Esophagus muscularis mucosa (tissue), 4 donors: ENCODE data around the gene AHR. TPM values are rescaled to one million over a fixed set of nuclear protein-coding genes. Genes with fewer than 3 reads are reported as not detected.

ENCODE experiments used
- DNase-seq: peaks from one replicate; pipeline ENCODE4 v3.0.0-alpha.2; 2017; ENCODE audit errors: extremely low spot score
- H3K27ac ChIP-seq, 4 donors: fragments of 200-600 bp; sonication (generic); replicated peaks in 1 of 4; 1 replicate in 3 of 4; 2 replicates in 1 of 4; pipeline ENCODE4 v1.5.1; 2016 to 2019; ENCODE audit warnings: mild to moderate bottlenecking in 1 of 4
- H3K27me3 ChIP-seq, 4 donors: fragments of 200-600 bp; sonication (generic); one replicate each; pipeline versions ENCODE4 v1.5.1 to v1.6.0; 2016 to 2019
- H3K36me3 ChIP-seq, 4 donors: fragments of 200-600 bp; sonication (generic); one replicate each; pipeline ENCODE4 v1.5.1; 2016 to 2019
- H3K4me1 ChIP-seq, 4 donors: fragments of 200-600 bp; sonication (generic); one replicate each; pipeline ENCODE4 v1.5.1; 2016 to 2019
- H3K4me3 ChIP-seq, 4 donors: fragments of 200-600 bp; sonication (generic); 1 replicate in 2 of 4; 2 replicates in 2 of 4; pipeline ENCODE4 v1.5.1; 2016 to 2019; ENCODE audit warnings: mild to moderate bottlenecking in 4 of 4, moderate library complexity in 1 of 4
- H3K9me3 ChIP-seq, 4 donors: fragments of 200-600 bp; sonication (generic); 1 replicate in 3 of 4; 2 replicates in 1 of 4; pipeline ENCODE4 v1.5.1; 2016 to 2019
- CTCF ChIP-seq, 3 experiments: fragments of 200-600 bp in 2 of 3; fragments of 450-650 bp in 1 of 3; sonication (generic) in 2 of 3; IDR thresholded peaks; one replicate each; pipeline ENCODE4 v1.5.1; 2017 to 2019; ENCODE audit warnings: antibody characterized with exemption in 3 of 3, mild to moderate bottlenecking in 2 of 3, moderate library complexity in 1 of 3
- EP300 ChIP-seq: sonication (generic); formaldehyde crosslinking; IDR thresholded peaks from one replicate; pipeline ENCODE4 v1.6.1; 2017; ENCODE audit warnings: antibody characterized with exemption
- POLR2A ChIP-seq: fragments of 450-650 bp; IDR thresholded peaks from one replicate; pipeline ENCODE4 v1.6.1; 2017; ENCODE audit warnings: antibody characterized with exemption, moderate library complexity, mild to moderate bottlenecking, low read depth
- POLR2AphosphoS5 ChIP-seq, 2 donors: sonication (generic); formaldehyde crosslinking; IDR thresholded peaks; one replicate each; pipeline ENCODE4 v1.6.1; 2017; ENCODE audit warnings: antibody characterized with exemption in 2 of 2
- WGBS: methylation state at CpG from one replicate; pipeline ENCODE4 v1.1.5; 2018; 5-methylcytosine and 5-hydroxymethylcytosine counted together
- intact Hi-C: fragments of 100-400 bp; cut with DNase I; formaldehyde crosslinking; loops from one replicate; pipeline ENCODE4 v1.15.1; 2023
- total RNA-seq, 4 donors: library from RNA; depleted of rRNA; stranded (reverse); fragments of >200 nt; gene quantifications; one replicate each; pipeline versions ENCODE4 v1.1.0 to v1.2.1, GENCODE V29; 2016

The AHR gene
- total RNA-seq, result 100 to 1,000 TPM in 1 of 4 donors, 10 to 100 TPM in 3; 67.3 to 111 (median 77.8) TPM

DNA sequence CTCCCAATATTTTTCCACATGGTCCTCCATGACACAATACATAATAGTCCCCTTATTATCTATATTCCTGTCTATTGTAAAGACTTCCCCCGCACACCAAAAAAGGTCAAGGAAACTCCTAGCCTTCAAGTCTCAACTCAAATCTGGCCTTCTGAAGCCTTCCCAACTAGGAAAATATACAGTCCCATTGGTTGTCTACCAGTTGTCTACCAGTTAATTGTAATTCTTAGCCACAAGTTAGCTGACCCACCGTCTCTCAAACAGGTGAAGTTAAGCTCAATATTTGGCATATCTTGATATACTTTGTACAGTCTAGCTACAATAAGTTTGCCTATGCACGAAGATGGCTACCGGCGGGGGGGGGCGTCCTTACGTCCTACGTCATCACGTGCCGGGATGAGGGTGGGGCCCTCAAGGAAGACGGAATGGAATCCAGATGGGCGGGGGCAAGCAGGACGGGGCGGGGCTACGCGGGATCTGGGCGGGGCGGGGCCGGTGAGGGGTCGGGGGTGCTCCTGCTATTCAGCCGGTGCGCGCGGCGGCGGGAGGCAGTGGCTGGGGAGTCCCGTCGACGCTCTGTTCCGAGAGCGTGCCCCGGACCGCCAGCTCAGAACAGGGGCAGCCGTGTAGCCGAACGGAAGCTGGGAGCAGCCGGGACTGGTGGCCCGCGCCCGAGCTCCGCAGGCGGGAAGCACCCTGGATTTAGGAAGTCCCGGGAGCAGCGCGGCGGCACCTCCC, at the start of gene AHR:
Gene AHR, plus strand, starts transcription at position 551 of the 738 bp plus-strand sequence. CDS start 613 bp downstream, outside the sequence.
- DNase-seq, result peak; percentile 99
- WGBS, result 19% methylated on average over 8 of the region's 46 CpGs
- H3K27ac ChIP-seq, result peak within 1 kb of the TSS; percentile 92 to 97 (median 94)
- H3K27me3 ChIP-seq, result peaks cover 0 to 4% (median 0%) of the 10 kb centered on the region in 4 donors
- TF ChIP-seq CTCF (IDR thresholded peaks at IDR 0.05) (no peak), POLR2A (peak; percentile 87), POLR2AphosphoS5 (IDR thresholded peaks at IDR 0.05) (peak; percentile 93 to 96), EP300 (no peak)
- no peaks in the 10 kb centered on the region for H3K36me3 ChIP-seq
- H3K4me1 ChIP-seq, result peaks cover 11 to 27% (median 18%) of the 10 kb centered on the region in 4 donors
- intact Hi-C loops, result loop anchor here (5.0 kb wide), 1 partner anchor 316 kb away; no protein-coding TSS in a partner anchor
- H3K9me3 ChIP-seq, result no peaks in the 10 kb centered on the region
- H3K4me3 ChIP-seq, result peak within 1 kb of the TSS; percentile 90 to 98 (median 93)

DNA sequence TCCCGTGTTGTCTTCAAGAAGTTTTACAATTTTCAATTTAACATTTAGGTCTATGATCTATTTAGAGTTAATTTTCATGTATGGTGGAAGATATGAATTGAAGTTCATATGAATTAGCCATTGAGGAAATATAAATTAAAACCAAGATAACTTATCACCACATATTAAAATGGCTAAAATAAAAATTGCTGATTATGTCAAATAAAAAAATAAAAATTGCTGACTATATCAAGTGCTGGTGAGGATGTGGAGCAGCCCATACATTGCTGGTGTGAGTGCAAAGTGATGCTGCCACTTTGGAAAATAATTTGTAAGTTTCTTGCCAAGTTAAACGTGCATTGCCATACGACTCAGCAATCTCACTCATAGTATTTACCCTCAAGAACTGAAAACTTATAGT, 44.6 kb upstream of the AHR start:
- H3K36me3 ChIP-seq, result no peaks in the 10 kb centered on the region
- H3K4me1 ChIP-seq, result peaks cover 0 to 6% (median 0%) of the 10 kb centered on the region in 4 donors
- H3K4me3 ChIP-seq, result no peak overlapping the region
- TF ChIP-seq CTCF (IDR thresholded peaks at IDR 0.05), result no peak
- TF ChIP-seq POLR2AphosphoS5 (IDR thresholded peaks at IDR 0.05), result no peak
- TF ChIP-seq EP300, result no peak
- TF ChIP-seq POLR2A, result no peak
- H3K27me3 ChIP-seq, result no peaks in the 10 kb centered on the region
- no peak overlapping the region for H3K27ac ChIP-seq
- WGBS, result 94% methylated on average over 3 of the region's 3 CpGs
- DNase-seq, result no peak
- no peaks in the 10 kb centered on the region for H3K9me3 ChIP-seq
- intact Hi-C loops, result no loop called here

GRCh38 chr7:17255926-17256325, 42.5 kb upstream of the AHR start:
- DNase-seq, result no peak
- Histone ChIP-seq H3K4me1 (peaks cover 0 to 6% (median 0%) of the 10 kb centered on the region in 4 donors), H3K27me3 (no peaks in the 10 kb centered on the region), H3K36me3 (no peaks in the 10 kb centered on the region), H3K27ac (no peak overlapping the region), H3K9me3 (no peaks in the 10 kb centered on the region), H3K4me3 (no peak overlapping the region)
- no peak for TF ChIP-seq CTCF (IDR thresholded peaks at IDR 0.05)
- TF ChIP-seq POLR2A, result no peak
- no peak for TF ChIP-seq EP300
- TF ChIP-seq POLR2AphosphoS5 (IDR thresholded peaks at IDR 0.05), result no peak
- WGBS, result 90% methylated on average over 1 of the region's 1 CpG
- intact Hi-C loops, result no loop called here

GRCh38 chr7:17256375-17256774, 42.1 kb upstream of the AHR start:
- intact Hi-C loops, result no loop called here
- Histone ChIP-seq H3K36me3 (no peaks in the 10 kb centered on the region), H3K27ac (no peak overlapping the region), H3K4me3 (no peak overlapping the region), H3K4me1 (peaks cover 0 to 6% (median 0%) of the 10 kb centered on the region in 4 donors), H3K9me3 (no peaks in the 10 kb centered on the region), H3K27me3 (no peaks in the 10 kb centered on the region)
- WGBS, result 53% methylated on average over 2 of the region's 2 CpGs
- TF ChIP-seq CTCF (IDR thresholded peaks at IDR 0.05), result no peak
- no peak for TF ChIP-seq EP300
- no peak for TF ChIP-seq POLR2AphosphoS5 (IDR thresholded peaks at IDR 0.05)
- no peak for TF ChIP-seq POLR2A
- DNase-seq, result no peak
